ENCODE data around the gene HAO2.
A peak's percentile ranks its signal among the peaks of the same experiment; 100 is the strongest.

The HAO2 gene

DNA sequence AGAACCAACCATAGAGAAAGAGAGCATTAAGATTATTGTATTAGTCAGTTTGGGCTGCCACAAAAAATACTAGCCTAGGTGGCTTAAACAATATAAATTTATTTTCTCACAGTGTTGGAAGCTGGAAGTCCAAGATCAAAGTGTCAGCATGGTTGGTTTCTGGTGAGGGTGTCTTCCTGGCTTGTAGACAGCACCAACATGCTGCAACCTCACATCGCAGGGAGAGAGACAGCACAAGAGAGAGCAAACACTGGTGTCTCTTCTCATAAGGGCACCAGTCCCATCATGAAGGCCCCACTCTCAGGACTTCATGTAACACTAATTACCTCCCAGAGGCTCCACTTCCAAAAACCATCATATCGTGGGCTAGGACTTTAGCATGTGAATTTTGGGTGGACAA lies 30.6 kb upstream of the HAO2 start:
- Histone ChIP-seq H3K27me3 (replicated peaks) (no peaks in the 10 kb centered on the region), H3K27ac (no peak overlapping the region), H3K36me3 (replicated peaks) (no peaks in the 10 kb centered on the region), H3K4me3 (ENCODE audit: low read depth, low read length) (no peak overlapping the region)
- in situ Hi-C loops (cut with HindIII; ENCODE audit: low pct_ligation_motif_present, low sequenced_read_pairs): no loop called here
- DNase-seq: no peak
- no peak for TF ChIP-seq CTCF (IDR thresholded peaks at IDR 0.05; ENCODE audit: low read depth, low read length, missing control alignments)

DNA sequence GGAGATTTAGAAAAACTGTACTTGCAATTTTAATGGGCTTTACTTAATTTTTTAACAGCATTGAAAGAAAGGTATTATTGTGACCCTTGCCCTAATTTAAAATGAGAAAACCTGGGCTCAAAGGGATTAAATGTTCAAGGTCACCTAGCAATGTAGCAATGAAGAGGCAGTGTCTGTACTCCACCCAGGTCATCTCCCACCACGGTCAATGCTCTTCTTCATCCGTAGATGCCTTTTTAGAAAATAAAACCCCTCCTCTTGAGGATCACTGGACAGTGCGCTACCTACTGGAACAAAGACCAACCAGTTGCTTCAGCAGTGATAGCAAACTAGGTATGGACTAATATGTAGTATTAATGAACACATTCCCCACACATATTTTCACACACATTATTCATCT lies 29.8 kb upstream of the HAO2 start:
- no peak for TF ChIP-seq CTCF (IDR thresholded peaks at IDR 0.05; ENCODE audit: low read depth, low read length, missing control alignments)
- in situ Hi-C loops (cut with HindIII; ENCODE audit: low pct_ligation_motif_present, low sequenced_read_pairs): no loop called here
- no peak overlapping the region for H3K4me3 ChIP-seq (ENCODE audit: low read depth, low read length)

DNA sequence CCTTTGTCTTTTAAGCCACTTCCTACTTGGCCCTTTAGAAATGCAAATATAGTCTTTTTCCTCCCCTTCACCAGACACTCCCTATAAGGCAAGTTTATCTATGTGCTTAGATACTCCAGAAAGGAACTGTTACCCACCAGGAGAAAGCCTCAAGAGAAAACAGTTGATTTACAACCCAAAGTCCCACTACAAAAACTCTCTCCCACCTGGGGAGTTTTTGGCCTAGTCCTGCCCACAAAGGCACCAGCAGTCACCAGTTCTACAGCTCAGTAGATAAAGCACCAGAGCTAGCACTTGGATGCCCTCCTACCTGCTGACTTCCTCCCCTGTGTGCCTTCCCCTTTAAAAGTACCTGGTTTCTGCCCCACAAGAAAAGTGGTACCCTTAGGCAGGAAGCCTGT lies 27.7 kb upstream of the HAO2 start:
- Histone ChIP-seq H3K4me3 (ENCODE audit: low read depth, low read length) (no peak overlapping the region), H3K27ac (no peak overlapping the region), H3K27me3 (replicated peaks) (no peaks in the 10 kb centered on the region), H3K36me3 (replicated peaks) (no peaks in the 10 kb centered on the region)
- in situ Hi-C loops (cut with HindIII; ENCODE audit: low pct_ligation_motif_present, low sequenced_read_pairs): no loop called here
- no peak for DNase-seq
- no peak for TF ChIP-seq CTCF (IDR thresholded peaks at IDR 0.05; ENCODE audit: low read depth, low read length, missing control alignments)

More for the DNA sequence above, 29.8 kb upstream of the HAO2 start:
- Histone ChIP-seq H3K27ac (no peak overlapping the region), H3K27me3 (replicated peaks) (no peaks in the 10 kb centered on the region), H3K36me3 (replicated peaks) (no peaks in the 10 kb centered on the region)
- DNase-seq: no peak

- no peak for TF ChIP-seq CTCF (IDR thresholded peaks at IDR 0.05; ENCODE audit: low read depth, low read length, missing control alignments)
- Histone ChIP-seq H3K27me3 (replicated peaks) (no peaks in the 10 kb centered on the region), H3K27ac (no peak overlapping the region), H3K4me3 (ENCODE audit: low read depth, low read length) (no peak overlapping the region), H3K36me3 (replicated peaks) (no peaks in the 10 kb centered on the region)
- in situ Hi-C loops (cut with HindIII; ENCODE audit: low pct_ligation_motif_present, low sequenced_read_pairs): no loop called here
- no peak for DNase-seq
These were observed 27.1 kb upstream of the HAO2 start for GRCh38 chr1:119341372-119341947.

- no peaks in the 10 kb centered on the region for H3K27me3 ChIP-seq (replicated peaks)
- H3K36me3 ChIP-seq (replicated peaks): no peaks in the 10 kb centered on the region
- no peak overlapping the region for H3K27ac ChIP-seq
- TF ChIP-seq CTCF (IDR thresholded peaks at IDR 0.05; ENCODE audit: low read depth, low read length, missing control alignments): no peak
- in situ Hi-C loops (cut with HindIII; ENCODE audit: low pct_ligation_motif_present, low sequenced_read_pairs): no loop called here
- DNase-seq: no peak
- no peak overlapping the region for H3K4me3 ChIP-seq (ENCODE audit: low read depth, low read length)
These were observed 23.2 kb upstream of the HAO2 start for GRCh38 chr1:119345398-119345797.

- no peak overlapping the region for H3K27ac ChIP-seq
- TF ChIP-seq CTCF (IDR thresholded peaks at IDR 0.05; ENCODE audit: low read depth, low read length, missing control alignments): no peak
- DNase-seq: peak; percentile 36
- no peak overlapping the region for H3K4me3 ChIP-seq (ENCODE audit: low read depth, low read length)
- in situ Hi-C loops (cut with HindIII; ENCODE audit: low pct_ligation_motif_present, low sequenced_read_pairs): no loop called here
- H3K27me3 ChIP-seq (replicated peaks): no peaks in the 10 kb centered on the region
- no peaks in the 10 kb centered on the region for H3K36me3 ChIP-seq (replicated peaks)
These were observed 20.7 kb upstream of the HAO2 start for GRCh38 chr1:119347858-119348257.

Data from brain microvascular endothelial cell (primary cell).